IMR-90 (cell line): Measurements from ENCODE around the gene ST14. TPM values are rescaled to one million over a fixed set of nuclear protein-coding genes. Genes with fewer than 3 reads are reported as not detected.

ENCODE experiments used
- ATAC-seq: fragments of 200-7000 bp; cut with Tn5 transposase; 2 replicates; pipeline ENCODE4 v1.9.1; 2020; ENCODE audit warnings: low read depth, mild to moderate bottlenecking, moderate library complexity
- BruUV-seq: library from RNA; stranded (reverse); fragments of 400-500 nt; replicated peaks from 2 replicates; lab custom pipeline; 2021; lab: Mats Ljungman, UMichigan
- CTCF ChIA-PET: fragments of 300-600 bp; formaldehyde crosslinking; extraction: SDS; loops from one replicate; lab custom pipeline; 2021; ENCODE audit warnings: antibody characterized with exemption; lab: Yijun Ruan, JAX
- POLR2A ChIA-PET: fragments of 300-600 bp; sonication (Branson Sonifier 250); formaldehyde crosslinking; loops from one replicate; lab custom pipeline; 2022; ENCODE audit warnings: antibody characterized with exemption; ENCODE audit not compliant: unreplicated experiment; lab: Charles Lee
- DNase-seq: peaks from one replicate; pipeline ENCODE4 v3.0.0; 2013
- H2AFZ ChIP-seq: replicated peaks from 2 replicates; pipeline ENCODE3; 2013; ENCODE audit warnings: low read length, mild to moderate bottlenecking; ENCODE audit not compliant: poor library complexity
- H2AK5ac ChIP-seq: 2 replicates; pipeline ENCODE4 v1.6.1; 2013; ENCODE audit warnings: low read depth, low read length, inconsistent platforms
- H2AK9ac ChIP-seq: replicated peaks from 2 replicates; pipeline ENCODE3; 2013; ENCODE audit warnings: mild to moderate bottlenecking, low read depth, low read length, moderate library complexity; ENCODE audit not compliant: poor library complexity
- H2BK120ac ChIP-seq: 2 replicates; pipeline ENCODE4 v1.6.1; 2013; ENCODE audit warnings: low read depth, low read length, inconsistent platforms
- H2BK15ac ChIP-seq: 3 replicates; pipeline ENCODE4 v1.6.1; 2013; ENCODE audit warnings: low read depth, low read length, inconsistent platforms
- H2BK20ac ChIP-seq: 2 replicates; pipeline ENCODE4 v1.6.1; 2013; ENCODE audit warnings: low read depth, mild to moderate bottlenecking, inconsistent platforms, low read length, moderate library complexity
- H2BK5ac ChIP-seq: 2 replicates; pipeline ENCODE4 v1.6.1; 2013; ENCODE audit warnings: mild to moderate bottlenecking, low read depth, low read length, inconsistent platforms; ENCODE audit not compliant: poor library complexity, severe bottlenecking
- H3K14ac ChIP-seq: replicated peaks from 2 replicates; pipeline ENCODE4 v1.6.1; 2013; ENCODE audit warnings: low read depth, low read length, inconsistent platforms
- H3K18ac ChIP-seq: 2 replicates; pipeline ENCODE4 v1.6.1; 2013; ENCODE audit warnings: low read depth, low read length, control low read depth
- H3K23ac ChIP-seq: 2 replicates; pipeline ENCODE4 v1.6.1; 2013; ENCODE audit warnings: low read depth, low read length, inconsistent platforms
- H3K27ac ChIP-seq: 2 replicates; pipeline ENCODE4 v1.5.1; 2013; ENCODE audit warnings: mild to moderate bottlenecking, control low read depth, low read length; ENCODE audit not compliant: insufficient read depth
- H3K27me3 ChIP-seq: 2 replicates; pipeline ENCODE4 v1.6.1; 2013; ENCODE audit warnings: low read length; ENCODE audit not compliant: control insufficient read depth, insufficient read depth
- H3K36me3 ChIP-seq: 2 replicates; pipeline ENCODE4 v1.6.1; 2013; ENCODE audit warnings: low read length, mixed read lengths; ENCODE audit not compliant: control insufficient read depth, insufficient read depth
- H3K4ac ChIP-seq: 2 replicates; pipeline ENCODE4 v1.6.1; 2013; ENCODE audit warnings: low read depth, low read length, inconsistent platforms
- H3K4me1 ChIP-seq: 2 replicates; pipeline ENCODE4 v1.6.1; 2013; ENCODE audit warnings: low read length, mixed read lengths; ENCODE audit not compliant: control insufficient read depth, insufficient read depth
- H3K4me2 ChIP-seq: 2 replicates; pipeline ENCODE4 v1.6.1; 2013; ENCODE audit warnings: low read depth, mild to moderate bottlenecking, control low read depth, low read length, moderate library complexity
- H3K4me3 ChIP-seq: 2 replicates; pipeline ENCODE4 v1.5.1; 2013; ENCODE audit warnings: low read depth, mild to moderate bottlenecking, control low read depth, low read length, moderate library complexity; ENCODE audit not compliant: insufficient read depth
- H3K56ac ChIP-seq: 2 replicates; pipeline ENCODE4 v1.6.1; 2013; ENCODE audit warnings: low read length, inconsistent platforms; ENCODE audit not compliant: insufficient read depth; ENCODE audit errors: extremely low read depth
- H3K79me1 ChIP-seq, 2 experiments: 2 replicates each; pipeline ENCODE4 v1.6.1; 2013; ENCODE audit warnings: low read length in 2 of 2, inconsistent platforms in 1 of 2, low read depth in 1 of 2
- H3K9ac ChIP-seq: 2 replicates; pipeline ENCODE4 v1.6.1; 2013; ENCODE audit warnings: low read depth, low read length, control low read depth
- H3K9me1 ChIP-seq: 2 replicates; pipeline ENCODE4 v1.6.1; 2013; ENCODE audit warnings: low read length, inconsistent platforms; ENCODE audit not compliant: insufficient read depth
- H3K9me3 ChIP-seq: 2 replicates; pipeline ENCODE4 v1.6.1; 2013; ENCODE audit warnings: low read length; ENCODE audit not compliant: control insufficient read depth, insufficient read depth
- H4K20me1 ChIP-seq: 2 replicates; pipeline ENCODE4 v1.6.1; 2013; ENCODE audit warnings: low read length, inconsistent platforms; ENCODE audit not compliant: insufficient read depth
- H4K5ac ChIP-seq: 2 replicates; pipeline ENCODE4 v1.6.1; 2013; ENCODE audit warnings: mild to moderate bottlenecking, low read depth, low read length, control low read depth
- H4K8ac ChIP-seq, 2 experiments: 2 replicates each; pipeline ENCODE4 v1.6.1; 2013; ENCODE audit warnings: low read depth in 2 of 2, low read length in 2 of 2, control low read depth in 1 of 2, inconsistent platforms in 1 of 2
- H4K91ac ChIP-seq: 2 replicates; pipeline ENCODE4 v1.6.1; 2013; ENCODE audit warnings: low read depth, low read length, inconsistent platforms; ENCODE audit not compliant: insufficient read depth
- CHD1 ChIP-seq: IDR thresholded peaks from 2 replicates; pipeline ENCODE4 v1.6.1; 2012; ENCODE audit warnings: low read depth, low read length, improper control_type of control experiment
- MAZ ChIP-seq: IDR thresholded peaks from 2 replicates; pipeline ENCODE4 v1.6.1; 2012; ENCODE audit warnings: low read depth, mild to moderate bottlenecking, low read length, improper control_type of control experiment, moderate library complexity, borderline replicate concordance
- MXI1 ChIP-seq: IDR thresholded peaks from 2 replicates; pipeline ENCODE4 v1.6.1; 2012; ENCODE audit warnings: low read depth, mild to moderate bottlenecking, low read length, moderate library complexity, borderline replicate concordance
- NFE2L2 ChIP-seq: fragments of 150-350 bp; IDR thresholded peaks from 2 replicates; pipeline ENCODE4 v1.6.1; 2016; ENCODE audit warnings: low read depth, mild to moderate bottlenecking, low read length
- RCOR1 ChIP-seq: IDR thresholded peaks from 2 replicates; pipeline ENCODE4 v1.6.1; 2012; ENCODE audit warnings: mild to moderate bottlenecking, low read length, improper control_type of control experiment; ENCODE audit not compliant: insufficient replicate concordance
- USF2 ChIP-seq: fragments of 150-350 bp; IDR thresholded peaks from 2 replicates; pipeline ENCODE4 v1.6.1; 2017; ENCODE audit warnings: mild to moderate bottlenecking, antibody characterized with exemption, low read length, low read depth
- WGBS, 2 experiments: methylation state at CpG; one replicate each; pipeline versions ENCODE4 v1.1.5 to v1.1.7; 2013; ENCODE audit warnings: missing lambda C conversion rate in 2 of 2; ENCODE audit not compliant: insufficient read length in 1 of 2; ENCODE audit errors: extremely low coverage in 2 of 2; 5-methylcytosine and 5-hydroxymethylcytosine counted together
- dilution Hi-C: fragments of 300-500 bp; cut with HindIII; formaldehyde crosslinking; loops from one replicate; pipeline ENCODE4 v1.14.3; 2018; ENCODE audit warnings: low sequenced_read_pairs; ENCODE audit not compliant: unreplicated experiment
- in situ Hi-C: fragments of 300-500 bp; cut with MboI; formaldehyde crosslinking; loops from 3 replicates; pipeline ENCODE4 v1.14.3; 2019; ENCODE audit warnings: low sequenced_read_pairs, inconsistent platforms, mixed read lengths
- intact Hi-C: fragments of 100-400 bp; cut with micrococcal nuclease; formaldehyde crosslinking; loops from 2 replicates; pipeline ENCODE4 v1.10.0; 2022
- polyA plus RNA-seq, 3 experiments: library from polyadenylated mRNA; depleted of rRNA; stranded (reverse); fragments of >200 nt; gene quantifications; 2 replicates each; pipeline ENCODE4 v1.2.3, GENCODE V29; 2012; ENCODE audit warnings: low replicate concordance in 1 of 3
- total RNA-seq: library from RNA; depleted of rRNA; stranded (reverse); fragments of >200 nt; gene quantifications from 2 replicates; pipeline ENCODE4 v1.2.3, GENCODE V29; 2012

Gene ST14
- total and polyA plus RNA-seq, 2 of the 4 experiments (the other 2 are of a cell fraction), result not detected

DNA sequence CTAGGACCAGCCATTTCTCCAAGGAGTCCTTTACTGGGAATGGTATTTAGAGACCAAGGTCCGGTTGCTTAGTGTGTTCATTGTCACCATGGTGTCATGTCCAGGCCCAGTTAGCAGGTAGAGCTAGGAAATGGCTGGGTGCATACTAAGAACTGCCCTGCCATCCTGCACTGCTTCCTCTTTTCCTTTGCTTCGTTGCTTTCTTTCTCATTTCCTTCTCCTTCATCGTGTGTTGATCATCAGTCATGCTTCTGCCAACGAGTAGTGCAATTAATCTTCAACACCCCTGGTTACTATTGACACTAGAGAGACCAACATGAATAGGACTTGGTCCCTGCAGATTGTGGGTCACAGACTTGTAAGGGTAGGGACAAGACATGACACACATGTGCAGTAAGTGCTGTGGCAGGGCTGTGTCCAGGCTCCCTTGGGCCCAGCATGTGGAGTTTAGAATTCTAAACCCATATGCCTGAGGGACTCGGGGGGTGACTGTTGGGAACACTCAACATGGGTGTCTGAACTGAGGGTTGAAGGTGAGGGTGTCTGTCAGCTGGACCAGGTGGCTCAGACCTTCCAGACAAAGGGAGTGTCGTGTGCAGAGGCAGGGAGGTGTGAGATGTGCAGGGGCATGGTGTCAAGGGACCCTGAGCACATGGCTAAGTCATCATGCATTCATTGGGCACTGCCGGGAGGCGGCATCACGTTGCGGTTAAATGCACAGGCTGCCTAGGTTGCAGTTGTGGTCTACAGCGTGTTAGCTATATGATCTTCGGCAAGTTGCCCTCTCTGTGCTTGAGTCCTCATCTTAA lies 42.6 kb downstream of the ST14 start:
- H2BK20ac ChIP-seq, result no peak overlapping the region
- TF ChIP-seq USF2 (no peak), RCOR1 (no peak), MXI1 (no peak), NFE2L2 (no peak), MAZ (no peak), CHD1 (no peak)
- in situ Hi-C loops (loop anchor here (10.0 to 25.0 kb wide), 2 partner anchors 185 to 693 kb away; no protein-coding TSS in a partner anchor), intact Hi-C loops (no loop called here), dilution Hi-C loops (no loop called here)
- no peaks in the 10 kb centered on the region for H3K79me1 ChIP-seq
- no peak overlapping the region for H2BK5ac ChIP-seq
- H3K23ac ChIP-seq, result no peak overlapping the region
- H3K9ac ChIP-seq, result no peak overlapping the region
- H3K9me3 ChIP-seq, result peaks cover 5% of the 10 kb centered on the region; the same call in 1 of the 2 replicates
- H3K18ac ChIP-seq, result no peak overlapping the region
- H3K4me1 ChIP-seq, result no peaks in the 10 kb centered on the region
- no peak overlapping the region for H3K27ac ChIP-seq
- H2AFZ ChIP-seq, result no peak overlapping the region
- no peak overlapping the region for H3K4ac ChIP-seq
- H3K14ac ChIP-seq, result no peak overlapping the region
- no peaks in the 10 kb centered on the region for H4K20me1 ChIP-seq
- BruUV-seq, result no TSS peak
- no peak overlapping the region for H2BK120ac ChIP-seq
- H4K8ac ChIP-seq, result no peak overlapping the region
- H3K9me1 ChIP-seq, result no peaks in the 10 kb centered on the region
- no peak overlapping the region for H4K5ac ChIP-seq
- DNase-seq (no peak), ATAC-seq (no peak)
- H3K56ac ChIP-seq, result no peak overlapping the region
- H3K27me3 ChIP-seq, result peaks cover 43% of the 10 kb centered on the region
- CTCF ChIA-PET, result no interaction called here
- no peaks in the 10 kb centered on the region for H3K36me3 ChIP-seq
- 78% methylated on average over 8 of the region's 12 CpGs; no CpG with 5 or more reads in 1 of the 2 experiments for WGBS, 2 experiments
- no peak overlapping the region for H3K4me2 ChIP-seq
- H4K91ac ChIP-seq, result no peak overlapping the region
- no peak overlapping the region for H2AK5ac ChIP-seq
- POLR2A ChIA-PET, result no interaction called here
- H2AK9ac ChIP-seq, result no peak overlapping the region
- H3K4me3 ChIP-seq, result no peak overlapping the region
- no peak overlapping the region for H2BK15ac ChIP-seq
